OCI-LY3 (cell line): ENCODE measurements around the gene FAM13C.

Experiments used
- H2AFZ ChIP-seq: fragments of 200-600, 300-600 bp; shearing (Covaris generic); 2 replicates; pipeline ENCODE4 v1.6.0; 2014; ENCODE audit warnings: antibody characterized with exemption, low read depth, low read length
- H3K27ac ChIP-seq: fragments of 200-600, 300-600 bp; sonication (generic); 2 replicates; pipeline ENCODE4 v1.5.1; 2014; ENCODE audit warnings: mild to moderate bottlenecking, low read length, moderate library complexity, mixed read lengths
- H3K27me3 ChIP-seq: fragments of 200-600, 300-600 bp; sonication (generic); 2 replicates; pipeline ENCODE4 v1.6.1; 2014; ENCODE audit warnings: low read depth, low read length, mixed read lengths
- H3K36me3 ChIP-seq: fragments of 200-600, 300-600 bp; sonication (generic); replicated peaks from 2 replicates; pipeline ENCODE3; 2014; ENCODE audit warnings: low read depth, low read length, mixed read lengths
- H3K4me1 ChIP-seq: fragments of 300-600, 200-600 bp; sonication (generic); 2 replicates; pipeline ENCODE4 v1.6.1; 2014; ENCODE audit warnings: low read length, mixed read lengths
- H3K4me2 ChIP-seq: fragments of 200-600, 300-600 bp; sonication (generic); 2 replicates; pipeline ENCODE4 v1.6.1; 2014; ENCODE audit warnings: low read length, mixed read lengths
- H3K4me3 ChIP-seq: fragments of 300-600, 200-600 bp; sonication (generic); 2 replicates; pipeline ENCODE4 v1.5.1; 2014; ENCODE audit warnings: antibody characterized with exemption, mild to moderate bottlenecking, low read length, moderate library complexity
- H3K79me2 ChIP-seq: fragments of 300-600, 200-600 bp; shearing (Covaris generic); 2 replicates; pipeline ENCODE4 v1.6.1; 2014; ENCODE audit warnings: mild to moderate bottlenecking, low read length, mixed read lengths
- H3K9ac ChIP-seq: fragments of 300-600, 200-600 bp; shearing (Covaris generic); 2 replicates; pipeline ENCODE4 v1.6.0; 2014; ENCODE audit warnings: mild to moderate bottlenecking, low read length, moderate library complexity
- H3K9me3 ChIP-seq: fragments of 200-600, 300-600 bp; shearing (Covaris generic); 2 replicates; pipeline ENCODE4 v1.6.1; 2014; ENCODE audit warnings: low read length, mixed read lengths; ENCODE audit not compliant: insufficient read depth
- H4K20me1 ChIP-seq: fragments of 200-600, 300-600 bp; sonication (generic); 2 replicates; pipeline ENCODE4 v1.6.1; 2016; ENCODE audit warnings: low read length, mixed read lengths; ENCODE audit not compliant: insufficient read depth
- CTCF ChIP-seq: fragments of 200-600, 300-600 bp; sonication (generic); IDR thresholded peaks from 2 replicates; pipeline ENCODE4 v1.5.1; 2014; ENCODE audit warnings: antibody characterized with exemption, low read length, low read depth
- EZH2phosphoT487 ChIP-seq: fragments of 200-600 bp; shearing (Covaris generic); IDR thresholded peaks from 2 replicates; pipeline ENCODE4 v1.6.1; 2018; ENCODE audit warnings: antibody characterized with exemption, mixed run types, low read depth

The FAM13C gene

GRCh38 chr10:59388671-59388976, 26.3 kb upstream of the FAM13C start:
- Histone ChIP-seq H3K79me2 (no peaks in the 10 kb centered on the region), H3K9me3 (no peaks in the 10 kb centered on the region), H3K9ac (no peak overlapping the region), H4K20me1 (no peaks in the 10 kb centered on the region), H3K4me1 (no peaks in the 10 kb centered on the region), H2AFZ (no peak overlapping the region), H3K36me3 (no peaks in the 10 kb centered on the region), H3K27me3 (no peaks in the 10 kb centered on the region), H3K4me2 (no peak overlapping the region), H3K27ac (no peak overlapping the region), H3K4me3 (no peak overlapping the region)
- TF ChIP-seq CTCF, result no peak
- no peak for TF ChIP-seq EZH2phosphoT487

- no peaks in the 10 kb centered on the region for H3K27me3 ChIP-seq
- no peak overlapping the region for H3K27ac ChIP-seq
- no peaks in the 10 kb centered on the region for H3K79me2 ChIP-seq
- H3K9ac ChIP-seq, result no peak overlapping the region
- no peaks in the 10 kb centered on the region for H4K20me1 ChIP-seq
- H3K4me3 ChIP-seq, result no peak overlapping the region
- TF ChIP-seq CTCF (no peak), EZH2phosphoT487 (no peak)
- no peaks in the 10 kb centered on the region for H3K9me3 ChIP-seq
- no peak overlapping the region for H2AFZ ChIP-seq
- H3K4me2 ChIP-seq, result no peak overlapping the region
- H3K36me3 ChIP-seq, result no peaks in the 10 kb centered on the region
- no peaks in the 10 kb centered on the region for H3K4me1 ChIP-seq
Observed at GRCh38 chr10:59387951-59388670, 25.8 kb upstream of the FAM13C start.

- Histone ChIP-seq H3K27me3 (no peaks in the 10 kb centered on the region), H3K4me1 (no peaks in the 10 kb centered on the region), H3K9ac (no peak overlapping the region), H2AFZ (no peak overlapping the region), H4K20me1 (no peaks in the 10 kb centered on the region), H3K4me2 (no peak overlapping the region), H3K4me3 (no peak overlapping the region), H3K36me3 (no peaks in the 10 kb centered on the region), H3K27ac (no peak overlapping the region), H3K9me3 (no peaks in the 10 kb centered on the region), H3K79me2 (no peaks in the 10 kb centered on the region)
- TF ChIP-seq EZH2phosphoT487 (no peak), CTCF (no peak)
Observed at GRCh38 chr10:59384761-59385160, 22.4 kb upstream of the FAM13C start.

- Histone ChIP-seq H2AFZ (no peak overlapping the region), H4K20me1 (no peaks in the 10 kb centered on the region), H3K4me2 (no peak overlapping the region), H3K9me3 (no peaks in the 10 kb centered on the region), H3K27me3 (no peaks in the 10 kb centered on the region), H3K9ac (no peak overlapping the region), H3K4me3 (no peak overlapping the region), H3K36me3 (no peaks in the 10 kb centered on the region), H3K79me2 (no peaks in the 10 kb centered on the region), H3K4me1 (no peaks in the 10 kb centered on the region), H3K27ac (no peak overlapping the region)
- TF ChIP-seq CTCF, result no peak
- no peak for TF ChIP-seq EZH2phosphoT487
Observed at GRCh38 chr10:59383908-59384307, 21.6 kb upstream of the FAM13C start.
